AG04450 (cell line): ENCODE data around the gene OSBP. TPM values are rescaled to one million over a fixed set of nuclear protein-coding genes. Genes with fewer than 3 reads are reported as not detected.
A peak's percentile ranks its signal among the peaks of the same experiment; 100 is the strongest.

Source experiments
- CTCF ChIA-PET: fragments of 300-600, 350-600 bp; formaldehyde crosslinking; extraction: SDS; loops from one replicate; lab custom pipeline; 2022; ENCODE audit warnings: antibody characterized with exemption, inconsistent platforms; lab: Charles Lee
- POLR2A ChIA-PET: fragments of 350-600 bp; formaldehyde crosslinking; extraction: SDS; loops from one replicate; lab custom pipeline; 2021; ENCODE audit warnings: antibody characterized with exemption, inconsistent platforms; lab: Yijun Ruan, JAX
- DNase-seq: peaks from one replicate; pipeline ENCODE4 v3.0.0-alpha.2; 2011; ENCODE audit warnings: low read depth, low spot score
- H3K27ac ChIP-seq: one replicate; pipeline ENCODE4 v1.5.1; 2012; ENCODE audit warnings: low read depth, low read length, control low read depth
- H3K27me3 ChIP-seq: one replicate; pipeline ENCODE4 v1.6.0; 2012; ENCODE audit warnings: low read length; ENCODE audit not compliant: control insufficient read depth, insufficient read depth
- H3K4me3 ChIP-seq: 2 replicates; pipeline ENCODE4 v1.5.1; 2011; ENCODE audit warnings: mild to moderate bottlenecking, low read depth, low read length, control low read depth
- H3K9me3 ChIP-seq: 2 replicates; pipeline ENCODE4 v1.5.1; 2012; ENCODE audit warnings: low read length; ENCODE audit not compliant: control insufficient read depth, insufficient read depth
- polyA plus RNA-seq: library from polyadenylated mRNA; depleted of rRNA; stranded (reverse); fragments of >200 nt; gene quantifications from 2 replicates; pipeline ENCODE4 v1.2.3, GENCODE V29; 2011
- TF ChIP-seq, protein P1 (sequence below): IDR thresholded peaks from 2 replicates; pipeline ENCODE4 v1.5.1; 2011; ENCODE audit warnings: low read depth, low read length, control low read depth, inconsistent platforms

Gene OSBP
- polyA plus RNA-seq, 1 experiment, result 28.4 TPM

DNA sequence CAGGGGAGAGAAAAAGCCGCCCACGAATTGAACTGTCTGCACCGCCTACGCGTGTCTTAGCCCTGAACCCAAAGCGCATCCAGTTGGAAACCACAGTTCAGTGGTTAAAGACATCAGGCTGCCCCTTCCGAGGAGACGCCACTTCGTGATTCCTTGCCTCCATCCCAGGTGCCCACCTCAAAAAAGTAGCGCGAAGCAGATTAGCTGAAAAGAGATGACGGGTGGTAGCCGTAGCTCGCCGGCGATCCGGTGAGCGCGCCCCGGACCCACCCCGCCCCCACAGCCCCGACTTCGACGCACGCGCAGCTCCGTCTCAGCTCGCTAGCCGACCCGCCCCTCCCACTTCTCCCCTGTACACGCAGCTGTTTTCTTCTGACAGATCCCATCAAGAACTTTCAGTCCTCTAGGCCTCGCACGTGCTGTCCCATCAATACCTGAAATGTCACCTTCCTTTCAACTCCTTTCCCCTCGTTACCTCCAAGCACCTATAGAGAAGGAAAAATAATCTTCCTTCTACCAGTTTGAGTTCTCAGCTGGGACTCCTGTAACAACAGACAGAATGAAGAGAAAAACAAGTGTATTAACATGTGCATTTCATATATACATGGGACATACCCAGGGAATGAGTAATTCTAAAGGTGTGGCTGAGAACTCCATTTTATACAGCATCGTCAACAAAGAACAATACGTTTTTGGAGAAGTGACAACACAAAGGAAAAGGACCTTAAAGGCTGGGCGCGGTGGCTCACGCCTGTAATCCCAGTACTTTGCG lies 54.7 kb downstream of the OSBP start:
- Histone ChIP-seq H3K9me3 (no peaks in the 10 kb centered on the region), H3K27me3 (no peaks in the 10 kb centered on the region), H3K27ac (peak overlapping the region; percentile 91), H3K4me3 (peak overlapping the region; percentile 100)
- TF ChIP-seq, protein P1, sequence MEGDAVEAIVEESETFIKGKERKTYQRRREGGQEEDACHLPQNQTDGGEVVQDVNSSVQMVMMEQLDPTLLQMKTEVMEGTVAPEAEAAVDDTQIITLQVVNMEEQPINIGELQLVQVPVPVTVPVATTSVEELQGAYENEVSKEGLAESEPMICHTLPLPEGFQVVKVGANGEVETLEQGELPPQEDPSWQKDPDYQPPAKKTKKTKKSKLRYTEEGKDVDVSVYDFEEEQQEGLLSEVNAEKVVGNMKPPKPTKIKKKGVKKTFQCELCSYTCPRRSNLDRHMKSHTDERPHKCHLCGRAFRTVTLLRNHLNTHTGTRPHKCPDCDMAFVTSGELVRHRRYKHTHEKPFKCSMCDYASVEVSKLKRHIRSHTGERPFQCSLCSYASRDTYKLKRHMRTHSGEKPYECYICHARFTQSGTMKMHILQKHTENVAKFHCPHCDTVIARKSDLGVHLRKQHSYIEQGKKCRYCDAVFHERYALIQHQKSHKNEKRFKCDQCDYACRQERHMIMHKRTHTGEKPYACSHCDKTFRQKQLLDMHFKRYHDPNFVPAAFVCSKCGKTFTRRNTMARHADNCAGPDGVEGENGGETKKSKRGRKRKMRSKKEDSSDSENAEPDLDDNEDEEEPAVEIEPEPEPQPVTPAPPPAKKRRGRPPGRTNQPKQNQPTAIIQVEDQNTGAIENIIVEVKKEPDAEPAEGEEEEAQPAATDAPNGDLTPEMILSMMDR, result no peak
- POLR2A ChIA-PET, result interaction anchor here (0.8 to 1.5 kb wide), 2 partner anchors 11 to 108 kb away, joined by 4 to 8 read pairs; partner anchors contain the start of gene PATL1
- CTCF ChIA-PET, result interaction anchor here (1.4 kb wide), 1 partner anchor 11 kb away, joined by 4 read pairs; no protein-coding TSS in a partner anchor
- no peak for DNase-seq

DNA sequence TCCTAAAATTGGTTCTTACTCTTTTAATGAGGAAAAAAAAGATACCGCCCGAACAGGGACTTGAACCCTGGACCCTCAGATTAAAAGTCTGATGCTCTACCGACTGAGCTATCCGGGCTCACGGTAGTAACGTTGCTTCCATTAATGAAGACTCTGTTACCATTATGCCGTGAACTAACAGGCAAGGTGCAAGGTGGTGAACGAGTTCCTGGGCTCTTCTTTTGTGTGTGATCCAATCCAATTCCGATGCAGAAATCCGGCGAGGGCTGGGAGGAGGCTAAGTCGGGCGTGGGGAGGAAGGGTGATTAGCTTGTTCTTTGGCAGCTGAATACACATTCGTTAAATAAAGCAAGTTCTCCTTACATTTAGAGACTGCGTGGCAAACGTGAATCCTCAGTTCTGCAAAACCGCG lies 55.3 kb downstream of the OSBP start:
- no peaks in the 10 kb centered on the region for H3K9me3 ChIP-seq
- POLR2A ChIA-PET, result interaction anchor here (0.8 to 1.5 kb wide), 2 partner anchors 10 to 108 kb away, joined by 4 to 8 read pairs; partner anchors contain the start of gene PATL1
- H3K27ac ChIP-seq, result peak overlapping the region; percentile 91
- H3K27me3 ChIP-seq, result no peaks in the 10 kb centered on the region
- H3K4me3 ChIP-seq, result peak overlapping the region; percentile 100
- TF ChIP-seq, protein P1, result no peak
- CTCF ChIA-PET, result interaction anchor here (1.4 kb wide), 1 partner anchor 10 kb away, joined by 4 read pairs; no protein-coding TSS in a partner anchor
- DNase-seq, result no peak

DNA sequence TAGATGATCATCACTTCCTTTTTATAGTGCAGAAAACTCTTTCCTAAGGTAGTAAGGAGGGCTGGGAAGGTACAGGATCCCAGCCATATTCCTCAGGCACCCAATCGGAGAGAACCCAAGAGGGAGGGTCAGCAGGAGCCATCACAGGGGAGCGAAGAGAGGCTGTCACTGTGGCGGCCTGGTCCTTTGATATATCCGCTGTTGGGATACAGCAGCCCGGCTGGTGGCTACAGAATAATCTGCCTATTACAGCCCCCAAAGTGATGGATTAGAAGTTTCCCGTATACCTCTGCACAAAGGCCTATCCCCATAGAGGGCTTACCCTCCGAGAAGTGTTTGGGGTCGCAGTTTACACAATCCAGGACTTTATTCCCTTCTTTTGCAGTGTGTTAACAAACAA lies 55.7 kb downstream of the OSBP start:
- CTCF ChIA-PET, result interaction anchor here (1.4 kb wide), 2 partner anchors 10 to 23 kb away, joined by 4 to 5 read pairs; no protein-coding TSS in a partner anchor
- TF ChIP-seq, protein P1, result no peak
- H3K9me3 ChIP-seq, result no peaks in the 10 kb centered on the region
- DNase-seq, result no peak
- POLR2A ChIA-PET, result interaction anchor here (0.5 to 1.5 kb wide), 2 partner anchors 80 to 109 kb away, joined by 3 to 8 read pairs; partner anchors contain the start of gene PATL1
- H3K27ac ChIP-seq, result peak overlapping the region; percentile 91
- H3K27me3 ChIP-seq, result no peaks in the 10 kb centered on the region
- H3K4me3 ChIP-seq, result peak overlapping the region; percentile 100

DNA sequence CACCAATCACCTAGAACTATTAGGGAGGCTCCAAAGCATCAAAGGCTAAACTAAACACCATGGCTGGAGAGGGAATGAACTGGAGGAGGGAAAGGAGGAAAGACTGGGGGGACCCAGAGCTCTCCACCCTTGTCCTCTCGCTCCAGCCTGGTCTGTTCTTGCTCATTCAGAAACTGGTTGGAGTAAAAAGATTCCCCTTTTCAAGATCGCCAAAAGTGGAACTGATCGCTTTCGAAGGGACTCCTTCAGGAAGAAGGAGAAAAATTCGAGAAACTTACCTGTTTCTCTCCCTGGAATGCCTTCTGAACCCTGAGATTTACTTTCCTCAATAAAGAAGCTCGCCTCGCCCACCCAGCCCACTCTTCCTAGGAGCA lies 57.3 kb downstream of the OSBP start:
- TF ChIP-seq, protein P1, result no peak
- no peak overlapping the region for H3K27ac ChIP-seq
- H3K9me3 ChIP-seq, result no peaks in the 10 kb centered on the region
- CTCF ChIA-PET, result interaction anchor here (1.4 kb wide), 1 partner anchor 21 kb away, joined by 5 read pairs; no protein-coding TSS in a partner anchor
- no peak for DNase-seq
- H3K4me3 ChIP-seq, result no peak overlapping the region
- H3K27me3 ChIP-seq, result no peaks in the 10 kb centered on the region
- POLR2A ChIA-PET, result no interaction called here
